ENCODE data around the gene ZCCHC10.
"Not testable (repeated sequence)": the region's sequence is repeated elsewhere in the genome, so short reads cannot be mapped to it uniquely, and the experiment has no call there.

Gene ZCCHC10

GRCh38 chr5:132972436-132972828, 53.9 kb downstream of the ZCCHC10 start:
- DNase-seq: not testable (repeated sequence)

- no peak for DNase-seq
Measured at GRCh38 chr5:132971483-132972435, 54.6 kb downstream of the ZCCHC10 start.

GRCh38 chr5:132965120-132965519, 61.2 kb downstream of the ZCCHC10 start:
- no peak for DNase-seq

- peak; percentile 90 to 96 for DNase-seq
Measured at GRCh38 chr5:132963171-132964104, 62.9 kb downstream of the ZCCHC10 start, which contains the start of gene AFF4. AFF4 (minus strand) TSS chr5:132963634; CDS start chr5:132937189, 26,445 bp downstream.

- DNase-seq: peak in 1 of 2 donors; percentile 61
Measured at GRCh38 chr5:132962429-132963021, 63.8 kb downstream of the ZCCHC10 start.

GRCh38 chr5:132961887-132962286, 64.5 kb downstream of the ZCCHC10 start:
- DNase-seq: no peak

GRCh38 chr5:132961123-132961815, 65.1 kb downstream of the ZCCHC10 start:
- DNase-seq: not testable (repeated sequence)

- not testable (repeated sequence) for DNase-seq
Measured at GRCh38 chr5:132956166-132956799, 70.1 kb downstream of the ZCCHC10 start.

GRCh38 chr5:132953710-132954109, 72.6 kb downstream of the ZCCHC10 start:
- DNase-seq: no peak

- no peak for DNase-seq
Measured at GRCh38 chr5:132952829-132953228, 73.5 kb downstream of the ZCCHC10 start.

- DNase-seq: no peak
Measured at GRCh38 chr5:132951897-132952296, 74.5 kb downstream of the ZCCHC10 start.

GRCh38 chr5:132949136-132949535, 77.2 kb downstream of the ZCCHC10 start:
- DNase-seq: no peak

- no peak for DNase-seq
Measured at GRCh38 chr5:132947671-132948070, 78.7 kb downstream of the ZCCHC10 start.
